Suprapubic skin (tissue), 4 donors: ENCODE results near the gene RTN4IP1.

Source experiments
- CTCF ChIP-seq, 2 donors: fragments of 200-600 bp in 1 of 2; fragments of 450-650 bp in 1 of 2; sonication (generic) in 1 of 2; IDR thresholded peaks; one replicate each; pipeline ENCODE4 v1.5.1; 2016 to 2019; ENCODE audit warnings: antibody characterized with exemption in 2 of 2, mild to moderate bottlenecking in 1 of 2, moderate library complexity in 1 of 2
- EP300 ChIP-seq: sonication (generic); formaldehyde crosslinking; IDR thresholded peaks from one replicate; pipeline ENCODE4 v1.6.1; 2017; ENCODE audit warnings: antibody characterized with exemption
- POLR2A ChIP-seq, 2 donors: fragments of 450-650 bp; IDR thresholded peaks; one replicate each; pipeline ENCODE4 v1.6.1; 2017; ENCODE audit warnings: antibody characterized with exemption in 2 of 2, mild to moderate bottlenecking in 2 of 2, moderate library complexity in 2 of 2
- POLR2AphosphoS5 ChIP-seq, 3 donors: sonication (generic); formaldehyde crosslinking; IDR thresholded peaks; one replicate each; pipeline ENCODE4 v1.6.1; 2017; ENCODE audit warnings: antibody characterized with exemption in 3 of 3

DNA sequence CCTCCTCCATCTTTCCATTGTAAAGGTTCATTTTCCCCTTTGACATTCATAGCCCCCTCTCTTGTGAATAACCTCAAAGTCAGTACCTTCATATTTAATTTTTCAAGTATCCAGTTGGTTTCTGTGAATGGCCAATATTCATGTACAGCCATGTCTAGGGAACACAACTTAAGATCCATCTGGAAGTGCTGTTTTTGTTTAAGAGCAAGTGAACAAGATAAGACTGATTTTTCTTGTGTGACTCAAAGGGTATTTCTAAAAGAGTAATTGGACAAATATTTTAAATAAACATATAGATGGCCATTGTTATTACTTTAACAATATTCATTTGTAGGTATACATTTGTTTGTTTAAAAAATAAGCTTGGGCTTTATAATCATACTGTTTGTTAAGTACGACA, 92.9 kb downstream of the RTN4IP1 start:
- TF ChIP-seq CTCF (IDR thresholded peaks at IDR 0.05) (no peak), POLR2A (IDR thresholded peaks at IDR 0.05) (no peak), POLR2AphosphoS5 (IDR thresholded peaks at IDR 0.05) (no peak), EP300 (no peak)
